Activated T-cell treated with anti-CD3 and anti-CD28 coated beads, Interleukin-2, amount 50 U/mL, for 1 hour (primary cell): ENCODE data around the gene ST7.

Experiments
- DNase-seq: peaks from one replicate; pipeline ENCODE4 v3.0.0-alpha.2; 2020

Gene ST7

GRCh38 chr7:117203205-117203604 is 249.9 kb downstream of the ST7 start:
- DNase-seq, result no peak

- no peak for DNase-seq
These were observed 252.6 kb downstream of the ST7 start for GRCh38 chr7:117205873-117206272.

GRCh38 chr7:117208257-117208656 is 255.0 kb downstream of the ST7 start:
- no peak for DNase-seq

- no peak for DNase-seq
These were observed 257.1 kb downstream of the ST7 start for GRCh38 chr7:117210397-117210796.

- DNase-seq, result no peak
These were observed 257.6 kb downstream of the ST7 start for GRCh38 chr7:117210908-117211307.

- DNase-seq, result no peak
These were observed 258.3 kb downstream of the ST7 start for GRCh38 chr7:117211614-117212013.

GRCh38 chr7:117212969-117213877 is 259.9 kb downstream of the ST7 start:
- peak; percentile 38 for DNase-seq

GRCh38 chr7:117216010-117216409 is 262.7 kb downstream of the ST7 start:
- DNase-seq, result no peak

GRCh38 chr7:117216436-117217069 is 263.3 kb downstream of the ST7 start:
- no peak for DNase-seq

- DNase-seq, result no peak
These were observed 264.1 kb downstream of the ST7 start for GRCh38 chr7:117217106-117218035.

GRCh38 chr7:117218700-117219099 is 265.4 kb downstream of the ST7 start:
- DNase-seq, result no peak

- no peak for DNase-seq
These were observed 266.2 kb downstream of the ST7 start for GRCh38 chr7:117219485-117219884.

GRCh38 chr7:117220836-117221235 is 267.5 kb downstream of the ST7 start:
- no peak for DNase-seq

GRCh38 chr7:117225536-117225935 is 272.2 kb downstream of the ST7 start:
- DNase-seq, result no peak

GRCh38 chr7:117227091-117227490 is 273.8 kb downstream of the ST7 start:
- DNase-seq, result no peak

- no peak for DNase-seq
These were observed 276.0 kb downstream of the ST7 start for GRCh38 chr7:117229350-117229749.

GRCh38 chr7:117230276-117231046 is 277.2 kb downstream of the ST7 start:
- DNase-seq, result no peak

GRCh38 chr7:117231047-117231359 is 277.7 kb downstream of the ST7 start:
- DNase-seq, result no peak

GRCh38 chr7:117237646-117238045 is 284.3 kb downstream of the ST7 start:
- DNase-seq, result no peak

- no peak for DNase-seq
These were observed 285.2 kb downstream of the ST7 start for GRCh38 chr7:117238472-117238871.

GRCh38 chr7:117238937-117239336 is 285.6 kb downstream of the ST7 start:
- no peak for DNase-seq

GRCh38 chr7:117241088-117241487 is 287.8 kb downstream of the ST7 start:
- DNase-seq, result no peak

- no peak for DNase-seq
These were observed 290.1 kb downstream of the ST7 start for GRCh38 chr7:117243390-117243789.
